ENCODE data around the gene ZNHIT2.

The ZNHIT2 gene

DNA sequence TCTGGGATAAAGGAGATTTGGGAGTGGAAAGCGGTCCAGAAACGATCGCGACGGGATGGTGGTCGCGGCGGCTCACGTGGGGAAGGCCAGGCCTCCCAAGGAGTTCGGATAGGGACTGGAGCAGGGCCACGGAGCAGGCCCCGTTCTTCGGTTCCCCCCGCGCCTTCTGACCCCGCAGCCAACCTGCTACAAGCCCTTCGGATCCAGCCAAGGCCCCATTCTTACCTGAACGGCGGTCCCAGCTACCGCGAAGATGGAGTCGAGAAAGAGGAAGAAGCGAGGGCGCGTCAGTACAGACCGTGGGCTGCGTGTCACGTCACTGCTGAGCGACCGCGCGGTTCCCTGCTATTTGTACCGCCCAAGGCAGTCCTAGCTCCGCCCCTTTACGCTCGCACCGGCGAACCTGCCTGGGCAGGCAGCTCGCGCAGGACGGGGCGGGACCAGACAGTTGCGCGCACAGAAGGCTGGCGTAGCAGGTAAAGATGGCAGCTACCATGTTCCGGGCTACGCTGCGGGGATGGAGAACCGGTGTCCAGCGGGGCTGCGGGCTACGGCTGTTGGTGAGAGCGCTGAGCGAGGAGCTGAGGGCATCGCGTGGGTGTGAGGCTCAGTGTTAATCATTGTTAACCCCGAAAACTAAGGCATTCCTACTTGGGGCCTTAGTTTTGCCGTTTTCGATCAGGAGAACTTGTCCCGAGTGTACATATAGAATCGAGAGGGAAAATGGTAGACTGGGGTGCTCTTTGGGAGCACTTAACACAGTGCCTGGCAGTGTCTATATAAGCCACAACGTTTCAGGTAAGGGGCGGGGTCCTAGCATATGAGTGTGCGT is 4.6 kb upstream of the ZNHIT2 start, which contains the start of the genes FAU and MRPL49:
TSS of gene FAU (minus strand) at position 270 of the 832 bp plus-strand sequence. CDS start 321 bp downstream, outside the sequence.
TSS of gene MRPL49 (plus strand) at position 457 of the 832 bp plus-strand sequence. CDS start at position 483, 26 bp downstream.
- no peak within 1 kb of the TSS for H2BK120ac ChIP-seq (ENCODE audit: low read depth, low read length)
- no peaks in the 10 kb centered on the region for H3K27me3 ChIP-seq (ENCODE audit: control insufficient read depth in 1 of 2, insufficient read depth in 1 of 2, low read length in 2 of 2)
- peak within 1 kb of the TSS; percentile 66 for H3K4me2 ChIP-seq (ENCODE audit: low read length, poor library complexity, severe bottlenecking)

GRCh38 chr11:65121447-65121864 is 4.0 kb upstream of the ZNHIT2 start:
- H2BK15ac ChIP-seq (ENCODE audit: low read depth, poor library complexity, severe bottlenecking), result no peak overlapping the region
- no peak overlapping the region for H2BK12ac ChIP-seq (ENCODE audit: low read length in 2 of 2)
- H3K4me3 ChIP-seq (ENCODE audit: insufficient read depth in 1 of 2, low read depth in 1 of 2, low read length in 2 of 2), result peak overlapping the region; percentile 80 to 98
- no peak overlapping the region for H3K23ac ChIP-seq (ENCODE audit: low read length in 2 of 2)
- no peaks in the 10 kb centered on the region for H3K9me3 ChIP-seq (ENCODE audit: control insufficient read depth, low read length)
- peaks cover 10% of the 10 kb centered on the region for H3K4me1 ChIP-seq (ENCODE audit: control insufficient read depth, insufficient read depth, low read depth, low read length)
- H3K27ac ChIP-seq (ENCODE audit: low read length, poor library complexity, severe bottlenecking), result peak overlapping the region; percentile 58
- no peak overlapping the region for H2AK5ac ChIP-seq (ENCODE audit: low read length, severe bottlenecking)
- H3K18ac ChIP-seq (ENCODE audit: low read depth in 1 of 2, low read length in 2 of 2), result peak overlapping the region in 1 of 2 experiments; percentile 16
- peaks cover 46 to 61% of the 10 kb centered on the region in 2 experiments for H3K36me3 ChIP-seq (ENCODE audit: control insufficient read depth in 1 of 2, insufficient read depth in 2 of 2, low read depth in 1 of 2, low read length in 2 of 2)
- peak overlapping the region; percentile 66 for H3K4me2 ChIP-seq (ENCODE audit: low read length, poor library complexity, severe bottlenecking)
- H3K9ac ChIP-seq (ENCODE audit: low read length), result peak overlapping the region; percentile 98
- H3K4ac ChIP-seq (ENCODE audit: low read depth in 1 of 2, low read length in 2 of 2), result peak overlapping the region; percentile 58 to 80
- H3K27me3 ChIP-seq (ENCODE audit: control insufficient read depth in 1 of 2, insufficient read depth in 1 of 2, low read length in 2 of 2), result no peaks in the 10 kb centered on the region
- H2BK5ac ChIP-seq (ENCODE audit: low read depth, low read length, poor library complexity, severe bottlenecking), result no peak overlapping the region
- H2BK120ac ChIP-seq (ENCODE audit: low read depth, low read length), result no peak overlapping the region
- peak overlapping the region; percentile 66 for H4K8ac ChIP-seq (ENCODE audit: low read length)
- H3K79me1 ChIP-seq (replicated peaks; ENCODE audit: low read length, poor library complexity, severe bottlenecking), result peaks cover 16% of the 10 kb centered on the region
- H4K91ac ChIP-seq (ENCODE audit: low read length), result no peak overlapping the region
- 7% methylated on average over 22 of the region's 22 CpGs for WGBS
- H3K14ac ChIP-seq (ENCODE audit: low read length in 2 of 2), result peak overlapping the region in 1 of 2 experiments; percentile 30
- no peak overlapping the region for H2AFZ ChIP-seq (ENCODE audit: low read depth, low read length)
- peak; percentile 22 for DNase-seq

More for the DNA sequence above, 4.6 kb upstream of the ZNHIT2 start, which contains the start of the genes FAU and MRPL49:
- under 1% methylated on average over 64 of the region's 64 CpGs for WGBS
- H3K9ac ChIP-seq (ENCODE audit: low read length), result peak within 1 kb of the TSS; percentile 98
- peak within 1 kb of the TSS; percentile 68 for H2BK15ac ChIP-seq (ENCODE audit: low read depth, poor library complexity, severe bottlenecking)
- peaks cover 17% of the 10 kb centered on the region for H3K79me1 ChIP-seq (replicated peaks; ENCODE audit: low read length, poor library complexity, severe bottlenecking)
- DNase-seq, result peak; percentile 96
- H3K23ac ChIP-seq (ENCODE audit: low read length in 2 of 2), result no peak within 1 kb of the TSS
- no peaks in the 10 kb centered on the region for H3K9me3 ChIP-seq (ENCODE audit: control insufficient read depth, low read length)
- peak within 1 kb of the TSS; percentile 85 for H2AFZ ChIP-seq (ENCODE audit: low read depth, low read length)
- H2BK5ac ChIP-seq (ENCODE audit: low read depth, low read length, poor library complexity, severe bottlenecking), result no peak within 1 kb of the TSS
- peaks cover 5% of the 10 kb centered on the region for H3K4me1 ChIP-seq (ENCODE audit: control insufficient read depth, insufficient read depth, low read depth, low read length)
- peak within 1 kb of the TSS in 1 of 2 experiments; percentile 44 for H3K14ac ChIP-seq (ENCODE audit: low read length in 2 of 2)
- H3K27ac ChIP-seq (ENCODE audit: low read length, poor library complexity, severe bottlenecking), result peak within 1 kb of the TSS; percentile 92
- H3K36me3 ChIP-seq (ENCODE audit: control insufficient read depth in 1 of 2, insufficient read depth in 2 of 2, low read depth in 1 of 2, low read length in 2 of 2), result peaks cover 49 to 65% of the 10 kb centered on the region in 2 experiments
- H3K4me3 ChIP-seq (ENCODE audit: insufficient read depth in 1 of 2, low read depth in 1 of 2, low read length in 2 of 2), result peak within 1 kb of the TSS; percentile 93 to 98
- H4K8ac ChIP-seq (ENCODE audit: low read length), result peak within 1 kb of the TSS; percentile 93
- H2BK12ac ChIP-seq (ENCODE audit: low read length in 2 of 2), result no peak within 1 kb of the TSS
- H3K18ac ChIP-seq (ENCODE audit: low read depth in 1 of 2, low read length in 2 of 2), result peak within 1 kb of the TSS; percentile 94 to 98
- peak within 1 kb of the TSS; percentile 55 for H2AK5ac ChIP-seq (ENCODE audit: low read length, severe bottlenecking)
- H4K91ac ChIP-seq (ENCODE audit: low read length), result peak within 1 kb of the TSS; percentile 71
- peak within 1 kb of the TSS; percentile 83 to 95 for H3K4ac ChIP-seq (ENCODE audit: low read depth in 1 of 2, low read length in 2 of 2)

GRCh38 chr11:65120831-65121230 is 3.3 kb upstream of the ZNHIT2 start:
- Histone ChIP-seq H2BK5ac (ENCODE audit: low read depth, low read length, poor library complexity, severe bottlenecking) (no peak overlapping the region), H4K8ac (ENCODE audit: low read length) (no peak overlapping the region), H3K9me3 (ENCODE audit: control insufficient read depth, low read length) (no peaks in the 10 kb centered on the region), H3K36me3 (ENCODE audit: control insufficient read depth in 1 of 2, insufficient read depth in 2 of 2, low read depth in 1 of 2, low read length in 2 of 2) (peaks cover 46 to 61% of the 10 kb centered on the region in 2 experiments), H3K4ac (ENCODE audit: low read depth in 1 of 2, low read length in 2 of 2) (no peak overlapping the region), H3K79me1 (replicated peaks; ENCODE audit: low read length, poor library complexity, severe bottlenecking) (peaks cover 18% of the 10 kb centered on the region), H3K4me2 (ENCODE audit: low read length, poor library complexity, severe bottlenecking) (peak overlapping the region; percentile 66), H3K4me3 (ENCODE audit: insufficient read depth in 1 of 2, low read depth in 1 of 2, low read length in 2 of 2) (peak overlapping the region in 1 of 2 experiments; percentile 98), H3K9ac (ENCODE audit: low read length) (peak overlapping the region; percentile 98), H3K23ac (ENCODE audit: low read length in 2 of 2) (no peak overlapping the region), H2BK120ac (ENCODE audit: low read depth, low read length) (no peak overlapping the region), H3K4me1 (ENCODE audit: control insufficient read depth, insufficient read depth, low read depth, low read length) (peaks cover 16% of the 10 kb centered on the region), H4K91ac (ENCODE audit: low read length) (no peak overlapping the region), H3K14ac (ENCODE audit: low read length in 2 of 2) (no peak overlapping the region), H2BK12ac (ENCODE audit: low read length in 2 of 2) (no peak overlapping the region), H2AFZ (ENCODE audit: low read depth, low read length) (no peak overlapping the region), H2BK15ac (ENCODE audit: low read depth, poor library complexity, severe bottlenecking) (no peak overlapping the region), H3K27ac (ENCODE audit: low read length, poor library complexity, severe bottlenecking) (no peak overlapping the region), H2AK5ac (ENCODE audit: low read length, severe bottlenecking) (no peak overlapping the region), H3K27me3 (ENCODE audit: control insufficient read depth in 1 of 2, insufficient read depth in 1 of 2, low read length in 2 of 2) (no peaks in the 10 kb centered on the region), H3K18ac (ENCODE audit: low read depth in 1 of 2, low read length in 2 of 2) (no peak overlapping the region)
- DNase-seq, result no peak
- 80% methylated on average over 2 of the region's 3 CpGs for WGBS

GRCh38 chr11:65119670-65119995 is 2.1 kb upstream of the ZNHIT2 start:
- H3K4ac ChIP-seq (ENCODE audit: low read depth in 1 of 2, low read length in 2 of 2), result no peak overlapping the region
- H2AK5ac ChIP-seq (ENCODE audit: low read length, severe bottlenecking), result no peak overlapping the region
- H4K8ac ChIP-seq (ENCODE audit: low read length), result no peak overlapping the region
- H3K14ac ChIP-seq (ENCODE audit: low read length in 2 of 2), result no peak overlapping the region
- H3K27ac ChIP-seq (ENCODE audit: low read length, poor library complexity, severe bottlenecking), result no peak overlapping the region
- H3K9ac ChIP-seq (ENCODE audit: low read length), result peak overlapping the region; percentile 98
- no peak overlapping the region for H2BK12ac ChIP-seq (ENCODE audit: low read length in 2 of 2)
- no peak overlapping the region for H3K4me3 ChIP-seq (ENCODE audit: insufficient read depth in 1 of 2, low read depth in 1 of 2, low read length in 2 of 2)
- H3K27me3 ChIP-seq (ENCODE audit: control insufficient read depth in 1 of 2, insufficient read depth in 1 of 2, low read length in 2 of 2), result no peaks in the 10 kb centered on the region
- no peaks in the 10 kb centered on the region for H3K9me3 ChIP-seq (ENCODE audit: control insufficient read depth, low read length)
- no peak overlapping the region for H3K18ac ChIP-seq (ENCODE audit: low read depth in 1 of 2, low read length in 2 of 2)
- no peak overlapping the region for H2AFZ ChIP-seq (ENCODE audit: low read depth, low read length)
- peaks cover 48 to 57% of the 10 kb centered on the region in 2 experiments for H3K36me3 ChIP-seq (ENCODE audit: control insufficient read depth in 1 of 2, insufficient read depth in 2 of 2, low read depth in 1 of 2, low read length in 2 of 2)
- peaks cover 25% of the 10 kb centered on the region for H3K4me1 ChIP-seq (ENCODE audit: control insufficient read depth, insufficient read depth, low read depth, low read length)
- DNase-seq, result no peak
- H2BK120ac ChIP-seq (ENCODE audit: low read depth, low read length), result no peak overlapping the region
- no peak overlapping the region for H3K4me2 ChIP-seq (ENCODE audit: low read length, poor library complexity, severe bottlenecking)
- H3K79me1 ChIP-seq (replicated peaks; ENCODE audit: low read length, poor library complexity, severe bottlenecking), result peaks cover 21% of the 10 kb centered on the region
- no peak overlapping the region for H2BK5ac ChIP-seq (ENCODE audit: low read depth, low read length, poor library complexity, severe bottlenecking)
- H4K91ac ChIP-seq (ENCODE audit: low read length), result no peak overlapping the region
- H3K23ac ChIP-seq (ENCODE audit: low read length in 2 of 2), result no peak overlapping the region
- no peak overlapping the region for H2BK15ac ChIP-seq (ENCODE audit: low read depth, poor library complexity, severe bottlenecking)

Data from mesenchymal stem cell (in vitro differentiated cells and primary cell).